CD4-positive, alpha-beta T cell (primary cell): ENCODE data around the gene DYNLT1. TPM values are rescaled to one million over a fixed set of nuclear protein-coding genes. Genes with fewer than 3 reads are reported as not detected.
"Not testable (repeated sequence)": the region's sequence is repeated elsewhere in the genome, so short reads cannot be mapped to it uniquely, and the experiment has no call there.

Source experiments
- ATAC-seq: fragments of 200-7000 bp; cut with Tn5 transposase; one replicate; pipeline ENCODE4 v1.10.0; 2022; ENCODE audit warnings: mild to moderate bottlenecking; ENCODE audit not compliant: poor library complexity
- CTCF ChIA-PET: fragments of 350-600 bp; sonication (Branson Sonifier 250); formaldehyde crosslinking; loops from one replicate; lab custom pipeline; 2021; ENCODE audit warnings: antibody characterized with exemption, inconsistent platforms; lab: Charles Lee
- POLR2A ChIA-PET: fragments of 350-600 bp; sonication (Branson Sonifier 250); formaldehyde crosslinking; loops from one replicate; lab custom pipeline; 2021; ENCODE audit warnings: antibody characterized with exemption, inconsistent platforms; lab: Charles Lee
- DNase-seq, 14 experiments: peaks; one replicate each; pipeline ENCODE4 v3.0.0-alpha.2; 2013 to 2020; ENCODE audit warnings: mixed read lengths in 2 of 14
- H3K27ac ChIP-seq, 2 donors: one replicate each; pipeline versions ENCODE4 v1.5.1 to v1.7.0; 2013; ENCODE audit warnings: low read length in 2 of 2, low read depth in 1 of 2, mild to moderate bottlenecking in 1 of 2
- H3K27me3 ChIP-seq, 2 experiments: 1 replicate in 1 of 2; 2 replicates in 1 of 2; pipeline versions ENCODE4 v1.6.1 to v1.7.0; 2013; ENCODE audit warnings: low read length in 2 of 2, control low read depth in 1 of 2, mild to moderate bottlenecking in 1 of 2, moderate library complexity in 1 of 2; ENCODE audit not compliant: insufficient read depth in 2 of 2, control insufficient read depth in 1 of 2
- H3K36me3 ChIP-seq: one replicate; pipeline ENCODE4 v1.6.1; 2013; ENCODE audit warnings: low read length, control low read depth; ENCODE audit not compliant: insufficient read depth
- H3K4me1 ChIP-seq: one replicate; pipeline ENCODE4 v1.6.1; 2013; ENCODE audit warnings: low read length, control low read depth; ENCODE audit not compliant: insufficient read depth
- H3K4me3 ChIP-seq: one replicate; pipeline ENCODE4 v1.5.1; 2013; ENCODE audit warnings: mild to moderate bottlenecking, low read length, moderate library complexity
- H3K9me3 ChIP-seq, 2 experiments: 1 replicate in 1 of 2; 2 replicates in 1 of 2; pipeline versions ENCODE4 v1.6.1 to v1.7.0; 2013; ENCODE audit warnings: low read length in 2 of 2, mild to moderate bottlenecking in 2 of 2, control low read depth in 1 of 2, moderate library complexity in 1 of 2; ENCODE audit not compliant: control insufficient read depth in 1 of 2, insufficient read depth in 1 of 2
- H3K27ac Mint-ChIP-seq: one replicate; pipeline ENCODE4 v1.8.0; 2020; ENCODE audit warnings: mixed read lengths
- H3K27me3 Mint-ChIP-seq: one replicate; pipeline ENCODE4 v1.8.0; 2021; ENCODE audit warnings: mixed read lengths
- H3K36me3 Mint-ChIP-seq: one replicate; pipeline ENCODE4 v1.8.0; 2021; ENCODE audit warnings: low read depth, mixed read lengths
- H3K4me1 Mint-ChIP-seq: one replicate; pipeline ENCODE4 v1.8.0; 2021; ENCODE audit warnings: low read depth, mixed read lengths
- H3K4me3 Mint-ChIP-seq: one replicate; pipeline ENCODE4 v1.8.0; 2020; ENCODE audit warnings: mild to moderate bottlenecking, mixed read lengths
- H3K9me3 Mint-ChIP-seq: one replicate; pipeline ENCODE4 v1.8.0; 2020; ENCODE audit warnings: mixed read lengths
- CTCF ChIP-seq: fragments of 200-600 bp; IDR thresholded peaks from one replicate; pipeline ENCODE4 v1.8.0; 2022; ENCODE audit warnings: antibody characterized with exemption, mild to moderate bottlenecking
- intact Hi-C, 2 experiments: fragments of 100-400 bp; cut with DNase I in 1 of 2; cut with micrococcal nuclease in 1 of 2; formaldehyde crosslinking; loops; one replicate each; pipeline versions ENCODE4 v1.15.1 to v1.9.0; 2023 to 2025; cut with DNase I, micrococcal nuclease
- total RNA-seq, 174 experiments: library from RNA in 2 of 174; stranded (reverse) in 2 of 174; gene quantifications; one replicate each; pipeline ENCODE4 v1.2.3 and lab custom pipeline; 2021 to 2026

The DYNLT1 gene
- total RNA-seq, 2 experiments from 2014 or later = 170 to 182 TPM

GRCh38 chr6:158635427-158636073 is 9.0 kb downstream of the DYNLT1 start:
- ATAC-seq = no peak
- Mint-ChIP-seq H3K36me3 (peaks cover 90% of the 10 kb centered on the region), H3K27me3 (no peaks in the 10 kb centered on the region), H3K4me1 (peaks cover 72% of the 10 kb centered on the region), H3K9me3 (no peaks in the 10 kb centered on the region), H3K4me3 (peak overlapping the region; percentile 14), H3K27ac (peak overlapping the region; percentile 79)
- Histone ChIP-seq H3K27me3 (no peaks in the 10 kb centered on the region), H3K27ac (peak overlapping the region; percentile 31 to 43), H3K9me3 (no peaks in the 10 kb centered on the region), H3K4me1 (peaks cover 56% of the 10 kb centered on the region), H3K4me3 (no peak overlapping the region), H3K36me3 (peaks cover 75% of the 10 kb centered on the region)
- CTCF ChIA-PET = interaction anchor here (1.1 kb wide), 1 partner anchor 56 kb away, joined by 4 read pairs; no protein-coding TSS in a partner anchor
- intact Hi-C loops = loop anchor here in 1 of 2 experiments (1.0 to 2.0 kb wide), 2 partner anchors 9 to 17 kb away; partner anchors contain the start of gene DYNLT1
- TF ChIP-seq CTCF = no peak
- POLR2A ChIA-PET = interaction anchor here (0.9 to 2.2 kb wide), 2 partner anchors 9 to 17 kb away, joined by 5 to 14 read pairs; partner anchors contain the start of gene DYNLT1
- no peak for DNase-seq

GRCh38 chr6:158634695-158635426 is 9.7 kb downstream of the DYNLT1 start:
- Mint-ChIP-seq H3K9me3 (no peaks in the 10 kb centered on the region), H3K27me3 (no peaks in the 10 kb centered on the region), H3K4me3 (peak overlapping the region; percentile 66), H3K27ac (peak overlapping the region; percentile 79), H3K36me3 (peaks cover 87% of the 10 kb centered on the region), H3K4me1 (peaks cover 65% of the 10 kb centered on the region)
- POLR2A ChIA-PET = interaction anchor here (0.9 to 2.2 kb wide), 3 partner anchors 9 to 18 kb away, joined by 3 to 14 read pairs (median 5); partner anchors contain the start of gene DYNLT1
- CTCF ChIA-PET = interaction anchor here (1.1 to 1.7 kb wide), 2 partner anchors 10 to 56 kb away, joined by 4 to 5 read pairs (median 4); partner anchors contain the start of gene DYNLT1
- peak in 3 of 14 experiments; percentile 41 to 65 (median 44) for DNase-seq
- no peak for TF ChIP-seq CTCF
- Histone ChIP-seq H3K4me3 (no peak overlapping the region), H3K27ac (peak overlapping the region; percentile 31 to 43), H3K9me3 (no peaks in the 10 kb centered on the region), H3K36me3 (peaks cover 74% of the 10 kb centered on the region), H3K4me1 (peaks cover 49% of the 10 kb centered on the region), H3K27me3 (no peaks in the 10 kb centered on the region)
- ATAC-seq = peak; percentile 81
- intact Hi-C loops = loop anchor here (1.0 to 5.0 kb wide), 3 partner anchors 9 to 73 kb away; partner anchors contain the start of genes DYNLT1 (in 1 of the 2) and TMEM181 (in 1 of the 2)

- no peak for TF ChIP-seq CTCF
- Histone ChIP-seq H3K4me1 (peaks cover 32% of the 10 kb centered on the region), H3K27me3 (no peaks in the 10 kb centered on the region), H3K27ac (no peak overlapping the region), H3K9me3 (no peaks in the 10 kb centered on the region), H3K36me3 (peaks cover 77% of the 10 kb centered on the region), H3K4me3 (no peak overlapping the region)
- Mint-ChIP-seq H3K27ac (peak overlapping the region; percentile 79), H3K4me1 (peaks cover 57% of the 10 kb centered on the region), H3K27me3 (no peaks in the 10 kb centered on the region), H3K9me3 (no peaks in the 10 kb centered on the region), H3K4me3 (no peak overlapping the region), H3K36me3 (peaks cover 83% of the 10 kb centered on the region)
- ChIA-PET POLR2A (interaction anchor here (1.3 to 1.6 kb wide), 2 partner anchors 11 to 20 kb away, joined by 4 read pairs; partner anchors contain the start of gene DYNLT1), CTCF (interaction anchor here (1.2 kb wide), 1 partner anchor 71 kb away, joined by 4 read pairs; no protein-coding TSS in a partner anchor)
- ATAC-seq (no peak), DNase-seq (no peak)
- intact Hi-C loops = loop anchor here in 1 of 2 experiments (5.0 kb wide), 1 partner anchor 71 kb away; the partner anchor contains the start of gene TMEM181
These were observed 11.4 kb downstream of the DYNLT1 start for GRCh38 chr6:158633127-158633526.

- peaks cover 56% of the 10 kb centered on the region for H3K4me1 Mint-ChIP-seq
- H3K36me3 Mint-ChIP-seq = peaks cover 87% of the 10 kb centered on the region
- peaks cover 78% of the 10 kb centered on the region for H3K36me3 ChIP-seq
These were observed 11.9 kb downstream of the DYNLT1 start for GRCh38 chr6:158632538-158633119.

More at GRCh38 chr6:158632538-158633119, 11.9 kb downstream of the DYNLT1 start:
- POLR2A ChIA-PET = interaction anchor here (1.3 to 1.6 kb wide), 2 partner anchors 12 to 20 kb away, joined by 4 read pairs; partner anchors contain the start of gene DYNLT1
- CTCF ChIA-PET = interaction anchor here (1.2 kb wide), 1 partner anchor 72 kb away, joined by 4 read pairs; no protein-coding TSS in a partner anchor
- peaks cover 32% of the 10 kb centered on the region for H3K4me1 ChIP-seq
- not testable (repeated sequence) for H3K27me3 ChIP-seq, ATAC-seq, H3K27me3 Mint-ChIP-seq, H3K4me3 Mint-ChIP-seq, H3K9me3 ChIP-seq, H3K9me3 Mint-ChIP-seq, DNase-seq, H3K4me3 ChIP-seq
- intact Hi-C loops = loop anchor here in 1 of 2 experiments (5.0 kb wide), 1 partner anchor 70 kb away; the partner anchor contains the start of gene TMEM181
- H3K27ac ChIP-seq = peak overlapping the region in 1 of 2 donors; percentile 5
- H3K27ac Mint-ChIP-seq = peak overlapping the region; percentile 79
